CD14-positive monocyte (primary cell): ENCODE measurements around the gene KCNH1. TPM values are rescaled to one million over a fixed set of nuclear protein-coding genes. Genes with fewer than 3 reads are reported as not detected.

Source experiments
- DNase-seq, 3 donors: peaks; one replicate each; pipeline ENCODE4 v3.0.0-alpha.2; 2011 to 2022
- H2AFZ ChIP-seq: 2 replicates; pipeline ENCODE4 v1.6.0; 2012; ENCODE audit warnings: mild to moderate bottlenecking, low read depth, low read length, inconsistent platforms; ENCODE audit not compliant: insufficient read depth, poor library complexity, severe bottlenecking
- H3K27ac ChIP-seq, 2 donors: 1 replicate in 1 of 2; 2 replicates in 1 of 2; pipeline ENCODE4 v1.5.1; 2012 to 2013; ENCODE audit warnings: low read length in 2 of 2, control low read depth in 1 of 2, inconsistent platforms in 1 of 2, low read depth in 1 of 2, mild to moderate bottlenecking in 1 of 2
- H3K27me3 ChIP-seq, 2 donors: one replicate each; pipeline versions ENCODE4 v1.6.0 to v1.6.1; 2011 to 2013; ENCODE audit warnings: low read length in 2 of 2; ENCODE audit not compliant: control insufficient read depth in 2 of 2, insufficient read depth in 2 of 2
- H3K36me3 ChIP-seq, 2 donors: replicated peaks in 1 of 2; 1 replicate in 1 of 2; 2 replicates in 1 of 2; pipeline versions ENCODE4 v1.5.1 to v1.6.1; 2012 to 2013; ENCODE audit warnings: low read length in 2 of 2, control low read depth in 1 of 2, inconsistent platforms in 1 of 2, mild to moderate bottlenecking in 1 of 2; ENCODE audit not compliant: insufficient read depth in 2 of 2, control insufficient read depth in 1 of 2
- H3K4me1 ChIP-seq, 2 donors: 1 replicate in 1 of 2; 2 replicates in 1 of 2; pipeline versions ENCODE4 v1.5.1 to v1.6.1; 2012 to 2013; ENCODE audit warnings: low read length in 2 of 2, control low read depth in 1 of 2, inconsistent platforms in 1 of 2, mild to moderate bottlenecking in 1 of 2, moderate library complexity in 1 of 2; ENCODE audit not compliant: insufficient read depth in 2 of 2, control insufficient read depth in 1 of 2
- H3K4me2 ChIP-seq: replicated peaks from 2 replicates; pipeline ENCODE3; 2012; ENCODE audit warnings: low read length, moderate library complexity, mild to moderate bottlenecking; ENCODE audit not compliant: poor library complexity, severe bottlenecking; ENCODE audit errors: extremely low read depth
- H3K4me3 ChIP-seq, 3 experiments: fragments of 200-600 bp in 1 of 3; sonication (generic) in 1 of 3; replicated peaks in 1 of 3; 1 replicate in 2 of 3; 2 replicates in 1 of 3; pipeline ENCODE4 v1.5.1; 2011 to 2013; ENCODE audit warnings: low read length in 3 of 3, mild to moderate bottlenecking in 3 of 3, control low read depth in 2 of 3, low read depth in 2 of 3, inconsistent platforms in 1 of 3, moderate library complexity in 1 of 3
- H3K79me2 ChIP-seq: 2 replicates; pipeline ENCODE4 v1.6.0; 2012; ENCODE audit warnings: mild to moderate bottlenecking, control low read depth, inconsistent platforms, low read length, moderate library complexity; ENCODE audit not compliant: insufficient read depth
- H3K9ac ChIP-seq: 2 replicates; pipeline ENCODE4 v1.6.0; 2017; ENCODE audit warnings: low read length, mild to moderate bottlenecking; ENCODE audit not compliant: insufficient read depth, poor library complexity, severe bottlenecking
- H3K9me3 ChIP-seq, 2 donors: replicated peaks in 1 of 2; 1 replicate in 1 of 2; 2 replicates in 1 of 2; pipeline versions ENCODE4 v1.5.1 to v1.6.1; 2012 to 2013; ENCODE audit warnings: low read length in 2 of 2, control low read depth in 1 of 2; ENCODE audit not compliant: control insufficient read depth in 1 of 2, insufficient read depth in 1 of 2
- H4K20me1 ChIP-seq: 2 replicates; pipeline ENCODE4 v1.6.0; 2012; ENCODE audit warnings: mild to moderate bottlenecking, low read length, control low read depth, moderate library complexity; ENCODE audit not compliant: insufficient read depth
- H3K27ac Mint-ChIP-seq, 7 donors: one replicate each; pipeline ENCODE4 v1.8.0; 2020; ENCODE audit warnings: mild to moderate bottlenecking in 7 of 7, mixed read lengths in 7 of 7, moderate library complexity in 6 of 7, inconsistent platforms in 2 of 7
- H3K27me3 Mint-ChIP-seq, 3 donors: one replicate each; pipeline ENCODE4 v1.8.0; 2021 to 2022; ENCODE audit warnings: low read depth in 3 of 3, mild to moderate bottlenecking in 3 of 3, mixed read lengths in 3 of 3, moderate library complexity in 3 of 3, inconsistent platforms in 1 of 3
- H3K36me3 Mint-ChIP-seq, 2 donors: one replicate each; pipeline ENCODE4 v1.8.0; 2020; ENCODE audit warnings: mixed read lengths in 2 of 2, inconsistent platforms in 1 of 2, mild to moderate bottlenecking in 1 of 2
- H3K4me1 Mint-ChIP-seq: one replicate; pipeline ENCODE4 v1.8.0; 2020; ENCODE audit warnings: mild to moderate bottlenecking, mixed read lengths
- H3K4me3 Mint-ChIP-seq, 2 donors: one replicate each; pipeline ENCODE4 v1.8.0; 2020; ENCODE audit warnings: mild to moderate bottlenecking in 2 of 2, mixed read lengths in 2 of 2, moderate library complexity in 1 of 2
- H3K9me3 Mint-ChIP-seq, 7 donors: one replicate each; pipeline ENCODE4 v1.8.0; 2020 to 2022; ENCODE audit warnings: mixed read lengths in 7 of 7, mild to moderate bottlenecking in 6 of 7, moderate library complexity in 6 of 7, inconsistent platforms in 2 of 7
- WGBS: methylation state at CpG from one replicate; pipeline ENCODE4 v1.1.5; 2013; ENCODE audit warnings: missing lambda C conversion rate; ENCODE audit not compliant: insufficient coverage; 5-methylcytosine and 5-hydroxymethylcytosine counted together
- intact Hi-C, 2 donors: fragments of 100-400 bp; cut with micrococcal nuclease; formaldehyde crosslinking; loops; one replicate each; pipeline versions ENCODE4 v1.15.0 to v1.15.1; 2023
- polyA plus RNA-seq, 3 donors: library from polyadenylated mRNA; depleted of rRNA in 1 of 3; unstranded in 2 of 3; stranded (reverse) in 1 of 3; fragments of 300-500 nt in 2 of 3; fragments of >200 nt in 1 of 3; fragmentation: Illumina TruSeq in 2 of 3; gene quantifications; 1 replicate in 2 of 3; 2 replicates in 1 of 3; pipeline ENCODE4 v1.2.3, GENCODE V29; 2012 to 2021
- TF ChIP-seq, protein P1 (sequence below): fragments of 200-600 bp; IDR thresholded peaks from one replicate; pipeline ENCODE4 v1.8.0; 2022; ENCODE audit warnings: antibody characterized with exemption, mild to moderate bottlenecking

The KCNH1 gene
- polyA plus RNA-seq, 3 donors = not detected

- Mint-ChIP-seq H3K36me3 (no peaks in the 10 kb centered on the region), H3K27ac (no peak overlapping the region), H3K4me3 (no peak overlapping the region), H3K9me3 (peaks cover 1 to 17% (median 7%) of the 10 kb centered on the region in 7 donors), H3K4me1 (no peaks in the 10 kb centered on the region), H3K27me3 (peaks cover 0 to 1% (median 0%) of the 10 kb centered on the region in 3 donors)
- no peaks in the 10 kb centered on the region for H3K27me3 ChIP-seq
- H3K9me3 ChIP-seq = peaks cover 0 to 8% of the 10 kb centered on the region in 2 donors
- TF ChIP-seq, protein P1, sequence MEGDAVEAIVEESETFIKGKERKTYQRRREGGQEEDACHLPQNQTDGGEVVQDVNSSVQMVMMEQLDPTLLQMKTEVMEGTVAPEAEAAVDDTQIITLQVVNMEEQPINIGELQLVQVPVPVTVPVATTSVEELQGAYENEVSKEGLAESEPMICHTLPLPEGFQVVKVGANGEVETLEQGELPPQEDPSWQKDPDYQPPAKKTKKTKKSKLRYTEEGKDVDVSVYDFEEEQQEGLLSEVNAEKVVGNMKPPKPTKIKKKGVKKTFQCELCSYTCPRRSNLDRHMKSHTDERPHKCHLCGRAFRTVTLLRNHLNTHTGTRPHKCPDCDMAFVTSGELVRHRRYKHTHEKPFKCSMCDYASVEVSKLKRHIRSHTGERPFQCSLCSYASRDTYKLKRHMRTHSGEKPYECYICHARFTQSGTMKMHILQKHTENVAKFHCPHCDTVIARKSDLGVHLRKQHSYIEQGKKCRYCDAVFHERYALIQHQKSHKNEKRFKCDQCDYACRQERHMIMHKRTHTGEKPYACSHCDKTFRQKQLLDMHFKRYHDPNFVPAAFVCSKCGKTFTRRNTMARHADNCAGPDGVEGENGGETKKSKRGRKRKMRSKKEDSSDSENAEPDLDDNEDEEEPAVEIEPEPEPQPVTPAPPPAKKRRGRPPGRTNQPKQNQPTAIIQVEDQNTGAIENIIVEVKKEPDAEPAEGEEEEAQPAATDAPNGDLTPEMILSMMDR = no peak
- no peaks in the 10 kb centered on the region for H3K79me2 ChIP-seq
- H3K4me2 ChIP-seq = no peak overlapping the region
- no peaks in the 10 kb centered on the region for H4K20me1 ChIP-seq
- intact Hi-C loops = no loop called here
- no peak overlapping the region for H3K27ac ChIP-seq
- no peak for DNase-seq
- no peak overlapping the region for H2AFZ ChIP-seq
- no peak overlapping the region for H3K9ac ChIP-seq
- H3K36me3 ChIP-seq = no peaks in the 10 kb centered on the region
- H3K4me1 ChIP-seq = no peaks in the 10 kb centered on the region
- no CpG with 5 or more reads among the region's 2 CpGs for WGBS
- H3K4me3 ChIP-seq = no peak overlapping the region
Measured at GRCh38 chr1:210866532-210866931, 267.4 kb downstream of the KCNH1 start.

- Mint-ChIP-seq H3K27ac (no peak overlapping the region), H3K4me1 (no peaks in the 10 kb centered on the region), H3K4me3 (no peak overlapping the region), H3K27me3 (peaks cover 0 to 3% (median 3%) of the 10 kb centered on the region in 3 donors), H3K9me3 (no peaks in the 10 kb centered on the region), H3K36me3 (no peaks in the 10 kb centered on the region)
- Histone ChIP-seq H3K4me3 (no peak overlapping the region), H3K9ac (no peak overlapping the region), H3K27me3 (no peaks in the 10 kb centered on the region), H3K9me3 (no peaks in the 10 kb centered on the region), H3K4me2 (no peak overlapping the region), H3K27ac (no peak overlapping the region), H2AFZ (no peak overlapping the region), H3K79me2 (no peaks in the 10 kb centered on the region), H3K36me3 (no peaks in the 10 kb centered on the region), H4K20me1 (no peaks in the 10 kb centered on the region), H3K4me1 (no peaks in the 10 kb centered on the region)
- DNase-seq = no peak
- intact Hi-C loops = no loop called here
- TF ChIP-seq, protein P1 = no peak
- WGBS = no CpG with 5 or more reads among the region's 1 CpG
Measured at GRCh38 chr1:210857705-210858104, 276.2 kb downstream of the KCNH1 start.
